GM10248 (cell line): ENCODE measurements around the gene SPEG.

Source experiments
- CTCF ChIA-PET: fragments of 300-600 bp; sonication (Branson Sonifier 250); formaldehyde crosslinking; extraction: SDS; loops from one replicate; lab custom pipeline; 2021; ENCODE audit warnings: antibody characterized with exemption; lab: Yijun Ruan, JAX
- POLR2A ChIA-PET: fragments of 350-650 bp; sonication (Branson Sonifier 250); formaldehyde crosslinking; extraction: SDS; loops from one replicate; lab custom pipeline; 2020; ENCODE audit warnings: antibody characterized with exemption; lab: Yijun Ruan, JAX
- DNase-seq: peaks from one replicate; pipeline ENCODE4 v3.0.0; 2012; ENCODE audit errors: extremely low spot score
- TF ChIP-seq, protein P1 (sequence below): IDR thresholded peaks from 2 replicates; pipeline ENCODE4 v1.5.1; 2012; ENCODE audit warnings: mild to moderate bottlenecking, low read depth; ENCODE audit errors: extremely low read depth, missing control alignments, control extremely low read depth

The SPEG gene

DNA sequence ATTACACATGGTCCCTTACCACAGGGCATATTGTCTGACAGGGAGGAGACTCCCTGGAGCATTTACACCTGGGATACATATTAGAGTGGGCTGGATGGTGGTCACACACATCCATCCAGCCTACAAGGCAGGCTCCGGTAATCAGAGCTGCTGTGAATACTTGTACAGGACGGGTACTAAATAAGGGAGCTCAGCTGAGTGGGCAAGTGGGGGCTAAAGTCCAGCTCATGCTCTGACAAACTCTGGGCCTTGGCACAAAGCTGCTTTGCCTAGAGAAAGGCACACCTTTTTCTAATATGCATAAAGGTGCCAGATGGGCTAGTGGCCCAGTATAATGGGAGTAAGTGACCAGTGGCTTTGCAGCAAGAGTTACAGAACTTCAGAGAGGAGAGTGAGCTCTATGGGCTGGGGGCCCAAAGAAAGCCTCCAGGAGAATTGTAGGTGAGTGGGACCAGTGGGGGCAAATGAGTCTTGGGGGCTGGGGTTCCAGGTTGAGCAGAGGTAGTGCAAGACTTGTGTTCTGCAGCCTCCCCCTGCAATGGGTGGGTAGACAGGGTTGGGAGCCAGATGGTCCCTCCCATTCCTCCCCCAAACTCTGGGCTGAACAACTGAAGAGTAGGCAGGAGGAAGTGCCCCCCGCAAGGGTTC is 110.8 kb downstream of the SPEG start:
- POLR2A ChIA-PET, result no interaction called here
- TF ChIP-seq, protein P1, sequence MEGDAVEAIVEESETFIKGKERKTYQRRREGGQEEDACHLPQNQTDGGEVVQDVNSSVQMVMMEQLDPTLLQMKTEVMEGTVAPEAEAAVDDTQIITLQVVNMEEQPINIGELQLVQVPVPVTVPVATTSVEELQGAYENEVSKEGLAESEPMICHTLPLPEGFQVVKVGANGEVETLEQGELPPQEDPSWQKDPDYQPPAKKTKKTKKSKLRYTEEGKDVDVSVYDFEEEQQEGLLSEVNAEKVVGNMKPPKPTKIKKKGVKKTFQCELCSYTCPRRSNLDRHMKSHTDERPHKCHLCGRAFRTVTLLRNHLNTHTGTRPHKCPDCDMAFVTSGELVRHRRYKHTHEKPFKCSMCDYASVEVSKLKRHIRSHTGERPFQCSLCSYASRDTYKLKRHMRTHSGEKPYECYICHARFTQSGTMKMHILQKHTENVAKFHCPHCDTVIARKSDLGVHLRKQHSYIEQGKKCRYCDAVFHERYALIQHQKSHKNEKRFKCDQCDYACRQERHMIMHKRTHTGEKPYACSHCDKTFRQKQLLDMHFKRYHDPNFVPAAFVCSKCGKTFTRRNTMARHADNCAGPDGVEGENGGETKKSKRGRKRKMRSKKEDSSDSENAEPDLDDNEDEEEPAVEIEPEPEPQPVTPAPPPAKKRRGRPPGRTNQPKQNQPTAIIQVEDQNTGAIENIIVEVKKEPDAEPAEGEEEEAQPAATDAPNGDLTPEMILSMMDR, result no peak
- no peak for DNase-seq
- CTCF ChIA-PET, result interaction anchor here (1.0 to 8.1 kb wide), 5 partner anchors 9 to 99 kb away, joined by 3 to 153 read pairs (median 66); a partner anchor contains a TSS

GRCh38 chr2:219545943-219546352 is 111.3 kb downstream of the SPEG start:
- TF ChIP-seq, protein P1, result no peak
- no peak for DNase-seq
- ChIA-PET CTCF (interaction anchor here (1.0 to 8.1 kb wide), 4 partner anchors 16 to 98 kb away, joined by 3 to 153 read pairs (median 91); a partner anchor contains a TSS), POLR2A (no interaction called here)

- TF ChIP-seq, protein P1, result no peak
- ChIA-PET CTCF (interaction anchor here (1.0 to 2.7 kb wide), 2 partner anchors 12 to 88 kb away, joined by 3 to 18 read pairs; no protein-coding TSS in a partner anchor), POLR2A (no interaction called here)
- DNase-seq, result no peak
These were observed 113.0 kb downstream of the SPEG start for GRCh38 chr2:219547621-219548020.
